GM18498 (cell line): ENCODE data around the gene C1orf21.

ENCODE experiments used
- ATAC-seq: cut with Tn5 transposase; IDR thresholded peaks from one replicate; pipeline ENCODE4 v1.9.1; 2021; ENCODE audit warnings: mild to moderate bottlenecking, moderate library complexity; ENCODE audit not compliant: unreplicated experiment

Gene C1orf21

GRCh38 chr1:184385865-184386311, 941 bp upstream of the C1orf21 start:
- ATAC-seq, result no peak

- ATAC-seq, result no peak
Measured at GRCh38 chr1:184387069-184387475, 243 bp downstream of the C1orf21 start.

GRCh38 chr1:184387476-184388318, 868 bp downstream of the C1orf21 start:
- peak; percentile 29 for ATAC-seq

- no peak for ATAC-seq
Measured at GRCh38 chr1:184388319-184388889, 1.6 kb downstream of the C1orf21 start.

GRCh38 chr1:184388971-184389370, 2.1 kb downstream of the C1orf21 start:
- ATAC-seq, result no peak

- ATAC-seq, result no peak
Measured at GRCh38 chr1:184389446-184389845, 2.6 kb downstream of the C1orf21 start.

GRCh38 chr1:184390889-184391288, 4.1 kb downstream of the C1orf21 start:
- ATAC-seq, result no peak

- no peak for ATAC-seq
Measured at GRCh38 chr1:184392067-184392466, 5.2 kb downstream of the C1orf21 start.

- ATAC-seq, result no peak
Measured at GRCh38 chr1:184392779-184393522, 6.1 kb downstream of the C1orf21 start.

GRCh38 chr1:184393962-184394361, 7.1 kb downstream of the C1orf21 start:
- no peak for ATAC-seq

- ATAC-seq, result no peak
Measured at GRCh38 chr1:184395370-184395769, 8.5 kb downstream of the C1orf21 start.

- no peak for ATAC-seq
Measured at GRCh38 chr1:184395937-184396480, 9.2 kb downstream of the C1orf21 start.

GRCh38 chr1:184399192-184399847, 12.5 kb downstream of the C1orf21 start:
- no peak for ATAC-seq

- ATAC-seq, result no peak
Measured at GRCh38 chr1:184403961-184404726, 17.3 kb downstream of the C1orf21 start.

- ATAC-seq, result no peak
Measured at GRCh38 chr1:184404727-184405027, 17.8 kb downstream of the C1orf21 start.

- ATAC-seq, result no peak
Measured at GRCh38 chr1:184405094-184405800, 18.4 kb downstream of the C1orf21 start.

GRCh38 chr1:184405801-184406142, 18.9 kb downstream of the C1orf21 start:
- ATAC-seq, result no peak

- ATAC-seq, result no peak
Measured at GRCh38 chr1:184406479-184406878, 19.6 kb downstream of the C1orf21 start.

GRCh38 chr1:184407816-184408510, 21.1 kb downstream of the C1orf21 start:
- ATAC-seq, result no peak
